Sigmoid colon (tissue), 4 donors: ENCODE results near the gene AXDND1.
"Not testable (repeated sequence)": the region's sequence is repeated elsewhere in the genome, so short reads cannot be mapped to it uniquely, and the experiment has no call there.

Source experiments
- CTCF ChIP-seq, 4 experiments: fragments of 450-650 bp in 3 of 4; fragments of 200-600 bp in 1 of 4; IDR thresholded peaks; one replicate each; pipeline ENCODE4 v1.5.1; 2016 to 2019; ENCODE audit warnings: antibody characterized with exemption in 4 of 4, mild to moderate bottlenecking in 3 of 4, moderate library complexity in 2 of 4
- POLR2A ChIP-seq, 2 donors: fragments of 450-650 bp; IDR thresholded peaks; one replicate each; pipeline ENCODE4 v1.6.1; 2016; ENCODE audit warnings: antibody characterized with exemption in 2 of 2, mild to moderate bottlenecking in 2 of 2, moderate library complexity in 2 of 2
- POLR2AphosphoS5 ChIP-seq, 4 donors: sonication (generic); formaldehyde crosslinking; IDR thresholded peaks; one replicate each; pipeline ENCODE4 v1.6.1; 2017; ENCODE audit warnings: antibody characterized with exemption in 4 of 4

DNA sequence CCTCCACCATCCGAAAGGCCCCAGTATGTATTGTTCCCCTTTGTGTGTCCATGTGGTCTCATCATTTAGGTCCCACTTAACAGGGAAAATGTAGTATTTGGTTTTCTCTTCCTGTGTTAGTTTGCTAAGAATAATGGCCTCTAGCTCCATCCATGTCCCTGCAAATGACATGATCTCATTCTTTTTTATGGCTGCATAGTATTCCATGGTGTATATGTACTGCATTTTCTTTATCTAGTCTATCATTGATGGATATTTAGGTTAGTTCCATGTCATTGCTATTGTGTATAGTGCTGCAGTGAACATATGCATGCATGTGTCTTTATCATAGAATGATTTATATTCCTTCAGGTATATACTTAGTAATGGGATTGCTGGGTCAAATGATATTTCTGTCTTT, 152.8 kb downstream of the AXDND1 start:
- TF ChIP-seq CTCF, POLR2A, POLR2AphosphoS5 (IDR thresholded peaks at IDR 0.05): not testable (repeated sequence)
